Peyer's patch (tissue), 4 donors: ENCODE measurements around the gene OS9.

Source experiments
- POLR2A ChIP-seq, 2 donors: fragments of 450-650 bp; IDR thresholded peaks; one replicate each; pipeline ENCODE4 v1.5.1; 2017; ENCODE audit warnings: antibody characterized with exemption in 2 of 2, mild to moderate bottlenecking in 2 of 2, moderate library complexity in 2 of 2
- TF ChIP-seq, protein P1 (sequence below), 6 experiments: fragments of 450-650 bp in 4 of 6; fragments of 200-600 bp in 2 of 6; sonication (generic) in 1 of 6; IDR thresholded peaks; one replicate each; pipeline ENCODE4 v1.5.1; 2017 to 2019; ENCODE audit warnings: antibody characterized with exemption in 6 of 6, mild to moderate bottlenecking in 3 of 6, moderate library complexity in 1 of 6

DNA sequence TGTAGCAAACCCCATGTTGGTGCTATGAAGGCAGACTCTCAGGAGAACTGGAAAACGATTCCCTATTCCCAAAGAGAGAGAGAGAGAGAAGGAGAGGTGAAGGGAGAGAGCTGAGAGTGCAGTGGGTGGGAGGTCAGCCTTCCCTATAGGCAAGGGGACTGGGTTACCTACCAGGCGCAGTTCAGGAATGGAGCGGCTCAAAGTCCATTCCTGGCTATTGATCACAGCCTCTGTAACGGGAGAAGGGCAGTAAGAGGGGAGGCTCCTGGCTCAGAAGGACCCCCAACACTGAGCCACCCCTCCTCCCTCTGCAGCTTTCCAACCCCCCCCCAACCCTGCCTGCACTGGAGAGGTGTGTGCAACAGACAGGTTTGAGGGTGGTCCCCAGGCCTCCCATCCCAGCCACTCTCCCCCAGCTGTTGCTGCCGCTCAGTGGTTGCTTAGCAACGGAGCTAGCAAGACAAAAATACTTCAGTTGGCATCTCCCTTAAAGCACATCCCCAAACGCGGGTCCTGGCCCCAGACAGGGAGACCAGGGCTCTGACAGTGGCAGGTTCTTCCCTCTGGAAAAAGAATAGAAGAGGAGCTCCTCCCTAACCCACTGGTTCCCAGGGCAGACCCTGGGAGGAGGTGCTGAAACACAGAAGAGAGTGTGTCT, 41.4 kb downstream of the OS9 start:
- TF ChIP-seq, protein P1, sequence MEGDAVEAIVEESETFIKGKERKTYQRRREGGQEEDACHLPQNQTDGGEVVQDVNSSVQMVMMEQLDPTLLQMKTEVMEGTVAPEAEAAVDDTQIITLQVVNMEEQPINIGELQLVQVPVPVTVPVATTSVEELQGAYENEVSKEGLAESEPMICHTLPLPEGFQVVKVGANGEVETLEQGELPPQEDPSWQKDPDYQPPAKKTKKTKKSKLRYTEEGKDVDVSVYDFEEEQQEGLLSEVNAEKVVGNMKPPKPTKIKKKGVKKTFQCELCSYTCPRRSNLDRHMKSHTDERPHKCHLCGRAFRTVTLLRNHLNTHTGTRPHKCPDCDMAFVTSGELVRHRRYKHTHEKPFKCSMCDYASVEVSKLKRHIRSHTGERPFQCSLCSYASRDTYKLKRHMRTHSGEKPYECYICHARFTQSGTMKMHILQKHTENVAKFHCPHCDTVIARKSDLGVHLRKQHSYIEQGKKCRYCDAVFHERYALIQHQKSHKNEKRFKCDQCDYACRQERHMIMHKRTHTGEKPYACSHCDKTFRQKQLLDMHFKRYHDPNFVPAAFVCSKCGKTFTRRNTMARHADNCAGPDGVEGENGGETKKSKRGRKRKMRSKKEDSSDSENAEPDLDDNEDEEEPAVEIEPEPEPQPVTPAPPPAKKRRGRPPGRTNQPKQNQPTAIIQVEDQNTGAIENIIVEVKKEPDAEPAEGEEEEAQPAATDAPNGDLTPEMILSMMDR (IDR thresholded peaks at IDR 0.05) = no peak
- no peak for TF ChIP-seq POLR2A (IDR thresholded peaks at IDR 0.05)
